ENCODE measurements around the gene PDE11A. TPM values are rescaled to one million over a fixed set of nuclear protein-coding genes. Genes with fewer than 3 reads are reported as not detected.

PDE11A gene
- total and polyA plus RNA-seq, 8 donors, result 0.28 to 5.0 (median 1.7) TPM

DNA sequence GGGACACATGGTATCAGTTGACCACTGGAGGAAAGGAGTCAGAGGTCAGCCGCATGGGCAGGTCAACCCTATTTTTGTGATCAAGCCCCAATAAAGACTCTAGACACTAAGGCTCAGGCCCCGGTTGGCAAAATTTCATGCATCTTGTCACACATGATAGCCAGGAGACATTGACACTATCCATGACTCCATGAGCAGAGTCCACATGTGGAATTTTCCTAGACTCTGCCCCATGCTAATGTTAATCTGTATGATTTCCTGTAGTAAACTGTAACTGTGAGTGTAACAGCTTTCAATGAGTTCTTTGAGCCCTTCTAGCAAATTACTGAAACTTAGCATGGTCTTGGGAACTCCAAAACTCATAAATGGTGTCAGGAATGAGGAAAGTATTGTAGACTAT, 192.3 kb downstream of the PDE11A start:
- Histone ChIP-seq H3K27me3 (no peaks in the 10 kb centered on the region), H3K9me3 (no peaks in the 10 kb centered on the region), H3K4me1 (no peaks in the 10 kb centered on the region), H3K27ac (no peak overlapping the region), H3K36me3 (no peaks in the 10 kb centered on the region), H3K4me3 (no peak overlapping the region)
- 94 to 97% methylated on average over 2 of the region's 2 CpGs for WGBS, 2 donors
- DNase-seq (no peak), ATAC-seq (no peak), FAIRE-seq (no peak)
- TF ChIP-seq, protein P1, sequence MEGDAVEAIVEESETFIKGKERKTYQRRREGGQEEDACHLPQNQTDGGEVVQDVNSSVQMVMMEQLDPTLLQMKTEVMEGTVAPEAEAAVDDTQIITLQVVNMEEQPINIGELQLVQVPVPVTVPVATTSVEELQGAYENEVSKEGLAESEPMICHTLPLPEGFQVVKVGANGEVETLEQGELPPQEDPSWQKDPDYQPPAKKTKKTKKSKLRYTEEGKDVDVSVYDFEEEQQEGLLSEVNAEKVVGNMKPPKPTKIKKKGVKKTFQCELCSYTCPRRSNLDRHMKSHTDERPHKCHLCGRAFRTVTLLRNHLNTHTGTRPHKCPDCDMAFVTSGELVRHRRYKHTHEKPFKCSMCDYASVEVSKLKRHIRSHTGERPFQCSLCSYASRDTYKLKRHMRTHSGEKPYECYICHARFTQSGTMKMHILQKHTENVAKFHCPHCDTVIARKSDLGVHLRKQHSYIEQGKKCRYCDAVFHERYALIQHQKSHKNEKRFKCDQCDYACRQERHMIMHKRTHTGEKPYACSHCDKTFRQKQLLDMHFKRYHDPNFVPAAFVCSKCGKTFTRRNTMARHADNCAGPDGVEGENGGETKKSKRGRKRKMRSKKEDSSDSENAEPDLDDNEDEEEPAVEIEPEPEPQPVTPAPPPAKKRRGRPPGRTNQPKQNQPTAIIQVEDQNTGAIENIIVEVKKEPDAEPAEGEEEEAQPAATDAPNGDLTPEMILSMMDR (IDR thresholded peaks at IDR 0.05), result no peak
- intact Hi-C loops (cut with DNase I), result no loop called here

DNA sequence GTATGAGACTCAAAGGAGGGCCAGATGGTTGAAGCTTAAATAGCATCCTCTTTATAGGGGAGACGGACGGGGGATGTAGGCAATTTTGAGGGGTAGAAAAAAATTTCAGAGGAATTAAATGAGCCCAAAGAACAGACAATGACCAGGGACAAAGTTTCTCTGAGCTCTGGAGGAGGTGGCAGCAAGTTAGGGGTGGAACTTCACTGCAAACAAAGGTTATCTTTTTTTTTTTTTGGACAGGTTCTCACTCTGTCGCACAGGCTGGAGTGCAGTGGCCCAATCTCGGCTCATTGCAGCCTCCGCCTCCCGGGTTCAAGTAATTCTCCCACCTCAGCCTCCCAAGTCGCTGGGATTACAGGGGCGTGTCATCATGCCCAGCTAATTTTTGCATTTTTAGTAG, 195.6 kb downstream of the PDE11A start:
- intact Hi-C loops (cut with DNase I), result no loop called here
- H3K27ac ChIP-seq, result no peak overlapping the region
- DNase-seq, result no peak
- WGBS, 2 donors, result 86 to 88% methylated on average over 8 of the region's 8 CpGs
- no peak for FAIRE-seq
- ATAC-seq, result no peak
- H3K36me3 ChIP-seq, result no peaks in the 10 kb centered on the region
- no peaks in the 10 kb centered on the region for H3K27me3 ChIP-seq
- TF ChIP-seq, protein P1 (IDR thresholded peaks at IDR 0.05), result no peak
- no peaks in the 10 kb centered on the region for H3K4me1 ChIP-seq
- H3K9me3 ChIP-seq, result no peaks in the 10 kb centered on the region
- no peak overlapping the region for H3K4me3 ChIP-seq

- H3K27ac ChIP-seq, result no peak overlapping the region
- 95 to 96% methylated on average over 4 of the region's 4 CpGs for WGBS, 2 donors
- TF ChIP-seq, protein P1 (IDR thresholded peaks at IDR 0.05), result no peak
- FAIRE-seq, result no peak
- DNase-seq, result no peak
- H3K36me3 ChIP-seq, result no peaks in the 10 kb centered on the region
- no peaks in the 10 kb centered on the region for H3K27me3 ChIP-seq
- no peaks in the 10 kb centered on the region for H3K9me3 ChIP-seq
- intact Hi-C loops (cut with DNase I), result no loop called here
- ATAC-seq, result no peak
- no peak overlapping the region for H3K4me3 ChIP-seq
- no peaks in the 10 kb centered on the region for H3K4me1 ChIP-seq
Observed at GRCh38 chr2:177874686-177875085, 197.9 kb downstream of the PDE11A start.

DNA sequence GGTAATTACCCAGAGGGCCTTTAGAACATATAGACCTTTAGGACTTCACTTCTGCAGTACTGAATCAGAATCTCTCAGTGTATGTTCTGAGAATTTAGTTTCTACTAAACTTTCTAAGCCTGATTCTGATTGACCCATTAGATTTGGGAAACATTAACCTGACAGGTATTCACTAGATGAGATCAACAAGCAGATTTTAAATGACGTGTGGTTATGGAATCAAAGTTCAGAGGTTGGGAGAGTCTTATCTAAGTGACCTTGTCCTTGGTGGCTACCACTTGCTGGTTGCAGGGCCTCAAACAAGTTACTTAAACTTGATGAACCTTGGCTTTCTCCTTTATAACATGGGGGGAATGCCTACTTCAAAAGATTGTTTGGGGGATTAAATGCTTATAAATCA, 198.7 kb downstream of the PDE11A start:
- FAIRE-seq (no peak), ATAC-seq (no peak), DNase-seq (no peak)
- Histone ChIP-seq H3K27ac (no peak overlapping the region), H3K9me3 (no peaks in the 10 kb centered on the region), H3K27me3 (no peaks in the 10 kb centered on the region), H3K4me3 (no peak overlapping the region), H3K36me3 (no peaks in the 10 kb centered on the region), H3K4me1 (no peaks in the 10 kb centered on the region)
- intact Hi-C loops (cut with DNase I), result no loop called here
- TF ChIP-seq, protein P1 (IDR thresholded peaks at IDR 0.05), result no peak
- WGBS, 2 donors, result 28 to 31% methylated on average over 1 of the region's 1 CpG

GRCh38 chr2:177872286-177872685, 200.3 kb downstream of the PDE11A start:
- TF ChIP-seq, protein P1 (IDR thresholded peaks at IDR 0.05), result no peak
- no peak for ATAC-seq
- intact Hi-C loops (cut with DNase I), result no loop called here

More at GRCh38 chr2:177872286-177872685, 200.3 kb downstream of the PDE11A start:
- Histone ChIP-seq H3K27ac (no peak overlapping the region), H3K36me3 (no peaks in the 10 kb centered on the region), H3K9me3 (no peaks in the 10 kb centered on the region), H3K4me1 (no peaks in the 10 kb centered on the region), H3K4me3 (no peak overlapping the region), H3K27me3 (no peaks in the 10 kb centered on the region)
- DNase-seq (no peak), FAIRE-seq (no peak)

All from pancreas (tissue), 10 donors.